ENCODE measurements around the gene HCN3. TPM values are rescaled to one million over a fixed set of nuclear protein-coding genes. Genes with fewer than 3 reads are reported as not detected.

Gene HCN3
- total and polyA plus RNA-seq, 2 of the 13 experiments (the other 11 are each of a cell fraction or from before 2014, with no cell fraction given), result 2.4 to 10.2 TPM

GRCh38 chr1:155327981-155328380, 50.7 kb downstream of the HCN3 start (continued):
- TF ChIP-seq SNAPC4 (CRISPR knock-in tag; IDR thresholded peaks at IDR 0.05) (no peak), ZNF513 (CRISPR knock-in tag; conservative IDR thresholded peaks at IDR 0.05) (no peak), CBFB (CRISPR knock-in tag; IDR thresholded peaks at IDR 0.05) (no peak), YY1 (IDR thresholded peaks at IDR 0.05; ENCODE audit: insufficient read depth, insufficient replicate concordance, low read depth, low read length) (no peak), FOXJ3 (CRISPR knock-in tag; IDR thresholded peaks at IDR 0.05; ENCODE audit: borderline replicate concordance) (no peak), SNAI1 (CRISPR knock-in tag; IDR thresholded peaks at IDR 0.05; ENCODE audit: borderline replicate concordance) (no peak), POLR2A (IDR thresholded peaks at IDR 0.05; ENCODE audit: insufficient read depth in 1 of 2, low read depth in 2 of 2, low read length in 2 of 2) (no peak), SALL1 (CRISPR knock-in tag; IDR thresholded peaks at IDR 0.05) (no peak), TMF1 (CRISPR knock-in tag; IDR thresholded peaks at IDR 0.05; ENCODE audit: low read depth) (no peak)
